T-helper 1 cell treated with Interleukin-12 subunit alpha and Interleukin-12 subunit beta and Interleukin-4 antibody, amounts not matched to agents 30 μg/mL and 1 μg/mL, for 36 hours (primary cell): ENCODE measurements around the gene PLCG1.
A peak's percentile ranks its signal among the peaks of the same experiment; 100 is the strongest.

Experiments used
- H3K27ac Mint-ChIP-seq: one replicate; pipeline ENCODE4 v1.8.0; 2021; ENCODE audit warnings: mild to moderate bottlenecking, mixed read lengths
- H3K27me3 Mint-ChIP-seq: one replicate; pipeline ENCODE4 v1.8.0; 2021; ENCODE audit warnings: low read depth, mixed read lengths
- H3K36me3 Mint-ChIP-seq: one replicate; pipeline ENCODE4 v1.8.0; 2021; ENCODE audit warnings: low read depth, mixed read lengths
- H3K4me1 Mint-ChIP-seq: one replicate; pipeline ENCODE4 v1.8.0; 2021; ENCODE audit warnings: low read depth, mixed read lengths
- H3K4me3 Mint-ChIP-seq: one replicate; pipeline ENCODE4 v1.8.0; 2021; ENCODE audit warnings: mild to moderate bottlenecking, moderate library complexity, mixed read lengths
- H3K9me3 Mint-ChIP-seq: one replicate; pipeline ENCODE4 v1.8.0; 2021; ENCODE audit warnings: mixed read lengths

Gene PLCG1

GRCh38 chr20:41173791-41174341 is 36.5 kb downstream of the PLCG1 start:
- no peak overlapping the region for H3K27ac Mint-ChIP-seq
- peaks cover 15% of the 10 kb centered on the region for H3K4me1 Mint-ChIP-seq
- H3K27me3 Mint-ChIP-seq: no peaks in the 10 kb centered on the region
- no peak overlapping the region for H3K4me3 Mint-ChIP-seq
- H3K9me3 Mint-ChIP-seq: no peaks in the 10 kb centered on the region
- H3K36me3 Mint-ChIP-seq: peaks cover 71% of the 10 kb centered on the region

- peak overlapping the region; percentile 52 for H3K27ac Mint-ChIP-seq
- peaks cover 68% of the 10 kb centered on the region for H3K36me3 Mint-ChIP-seq
- no peaks in the 10 kb centered on the region for H3K27me3 Mint-ChIP-seq
- H3K9me3 Mint-ChIP-seq: no peaks in the 10 kb centered on the region
- H3K4me1 Mint-ChIP-seq: peaks cover 15% of the 10 kb centered on the region
- no peak overlapping the region for H3K4me3 Mint-ChIP-seq
Measured at GRCh38 chr20:41174373-41174772, 37.0 kb downstream of the PLCG1 start.

- peaks cover 66% of the 10 kb centered on the region for H3K36me3 Mint-ChIP-seq
- no peak overlapping the region for H3K4me3 Mint-ChIP-seq
- H3K27me3 Mint-ChIP-seq: no peaks in the 10 kb centered on the region
- peaks cover 15% of the 10 kb centered on the region for H3K4me1 Mint-ChIP-seq
- no peaks in the 10 kb centered on the region for H3K9me3 Mint-ChIP-seq
- H3K27ac Mint-ChIP-seq: peak overlapping the region; percentile 52
Measured at GRCh38 chr20:41174782-41175181, 37.4 kb downstream of the PLCG1 start.

GRCh38 chr20:41175201-41175651 is 37.9 kb downstream of the PLCG1 start:
- Mint-ChIP-seq H3K4me3 (no peak overlapping the region), H3K27ac (peak overlapping the region; percentile 52), H3K36me3 (peaks cover 64% of the 10 kb centered on the region), H3K9me3 (no peaks in the 10 kb centered on the region), H3K27me3 (no peaks in the 10 kb centered on the region), H3K4me1 (peaks cover 15% of the 10 kb centered on the region)

- Mint-ChIP-seq H3K4me3 (no peak overlapping the region), H3K27ac (no peak overlapping the region), H3K9me3 (no peaks in the 10 kb centered on the region), H3K27me3 (no peaks in the 10 kb centered on the region), H3K4me1 (peaks cover 15% of the 10 kb centered on the region), H3K36me3 (peaks cover 58% of the 10 kb centered on the region)
Measured at GRCh38 chr20:41175727-41176330, 38.5 kb downstream of the PLCG1 start.

GRCh38 chr20:41176711-41177552 is 39.6 kb downstream of the PLCG1 start:
- Mint-ChIP-seq H3K9me3 (no peaks in the 10 kb centered on the region), H3K4me3 (no peak overlapping the region), H3K36me3 (peaks cover 48% of the 10 kb centered on the region), H3K27ac (peak overlapping the region; percentile 19), H3K4me1 (peaks cover 10% of the 10 kb centered on the region), H3K27me3 (no peaks in the 10 kb centered on the region)

- no peaks in the 10 kb centered on the region for H3K9me3 Mint-ChIP-seq
- peaks cover 14% of the 10 kb centered on the region for H3K4me1 Mint-ChIP-seq
- H3K4me3 Mint-ChIP-seq: no peak overlapping the region
- H3K27ac Mint-ChIP-seq: peak overlapping the region; percentile 41
- H3K36me3 Mint-ChIP-seq: peaks cover 45% of the 10 kb centered on the region
- H3K27me3 Mint-ChIP-seq: no peaks in the 10 kb centered on the region
Measured at GRCh38 chr20:41177636-41178035, 40.3 kb downstream of the PLCG1 start.

- peaks cover 36% of the 10 kb centered on the region for H3K36me3 Mint-ChIP-seq
- H3K27ac Mint-ChIP-seq: no peak overlapping the region
- no peak overlapping the region for H3K4me3 Mint-ChIP-seq
- H3K4me1 Mint-ChIP-seq: peaks cover 12% of the 10 kb centered on the region
- no peaks in the 10 kb centered on the region for H3K9me3 Mint-ChIP-seq
- no peaks in the 10 kb centered on the region for H3K27me3 Mint-ChIP-seq
Measured at GRCh38 chr20:41178495-41178894, 41.2 kb downstream of the PLCG1 start.

GRCh38 chr20:41178904-41179432 is 41.6 kb downstream of the PLCG1 start:
- Mint-ChIP-seq H3K27ac (no peak overlapping the region), H3K36me3 (peaks cover 31% of the 10 kb centered on the region), H3K9me3 (no peaks in the 10 kb centered on the region), H3K27me3 (no peaks in the 10 kb centered on the region), H3K4me3 (no peak overlapping the region), H3K4me1 (peaks cover 12% of the 10 kb centered on the region)

GRCh38 chr20:41179961-41180360 is 42.6 kb downstream of the PLCG1 start:
- Mint-ChIP-seq H3K27me3 (no peaks in the 10 kb centered on the region), H3K4me3 (no peak overlapping the region), H3K9me3 (no peaks in the 10 kb centered on the region), H3K4me1 (peaks cover 7% of the 10 kb centered on the region), H3K27ac (no peak overlapping the region), H3K36me3 (peaks cover 23% of the 10 kb centered on the region)

GRCh38 chr20:41180599-41181333 is 43.4 kb downstream of the PLCG1 start:
- Mint-ChIP-seq H3K4me1 (peaks cover 7% of the 10 kb centered on the region), H3K27ac (no peak overlapping the region), H3K36me3 (peaks cover 19% of the 10 kb centered on the region), H3K27me3 (no peaks in the 10 kb centered on the region), H3K9me3 (no peaks in the 10 kb centered on the region), H3K4me3 (no peak overlapping the region)

GRCh38 chr20:41181567-41181966 is 44.2 kb downstream of the PLCG1 start:
- Mint-ChIP-seq H3K4me3 (no peak overlapping the region), H3K9me3 (no peaks in the 10 kb centered on the region), H3K4me1 (peaks cover 5% of the 10 kb centered on the region), H3K27me3 (no peaks in the 10 kb centered on the region), H3K27ac (no peak overlapping the region), H3K36me3 (peaks cover 13% of the 10 kb centered on the region)

GRCh38 chr20:41182296-41183212 is 45.2 kb downstream of the PLCG1 start:
- Mint-ChIP-seq H3K27me3 (no peaks in the 10 kb centered on the region), H3K4me1 (peaks cover 5% of the 10 kb centered on the region), H3K9me3 (no peaks in the 10 kb centered on the region), H3K36me3 (peaks cover 11% of the 10 kb centered on the region), H3K4me3 (no peak overlapping the region), H3K27ac (peak overlapping the region; percentile 31)
